PC-3 (cell line): ENCODE measurements around the gene PARP12. TPM values are rescaled to one million over a fixed set of nuclear protein-coding genes. Genes with fewer than 3 reads are reported as not detected.

Experiments
- ATAC-seq: fragments of 200-7000 bp; cut with Tn5 transposase; 2 replicates; pipeline ENCODE4 v1.9.1; 2020; ENCODE audit warnings: mild to moderate bottlenecking, moderate library complexity
- BruUV-seq: library from RNA; stranded (reverse); fragments of 400-500 nt; replicated peaks from 2 replicates; lab custom pipeline; 2021; lab: Mats Ljungman, UMichigan
- CTCF ChIA-PET: fragments of 300-600 bp; sonication (Branson Sonifier 250); formaldehyde crosslinking; loops from one replicate; lab custom pipeline; 2022; ENCODE audit warnings: antibody characterized with exemption; lab: Charles Lee
- POLR2A ChIA-PET: fragments of 300-600 bp; sonication (Branson Sonifier 250); formaldehyde crosslinking; loops from one replicate; lab custom pipeline; 2022; ENCODE audit warnings: antibody characterized with exemption; ENCODE audit not compliant: unreplicated experiment; lab: Charles Lee
- DNase-seq: peaks from one replicate; pipeline ENCODE4 v3.0.0-alpha.2; 2015
- H2AFZ ChIP-seq: fragments of 300-600 bp; sonication (generic); 2 replicates; pipeline ENCODE4 v1.6.0; 2016; ENCODE audit warnings: antibody characterized with exemption, low read length
- H3F3A ChIP-seq: fragments of 300-600 bp; sonication (generic); one replicate; pipeline ENCODE4 v1.6.0; 2017; ENCODE audit warnings: antibody characterized with exemption, low read length, control low read depth, mild to moderate bottlenecking; ENCODE audit not compliant: unreplicated experiment
- H3K27ac ChIP-seq: fragments of 300-600 bp; sonication (generic); 2 replicates; pipeline ENCODE4 v1.5.1; 2016; ENCODE audit warnings: mild to moderate bottlenecking, low read length
- H3K27me3 ChIP-seq: fragments of 300-600 bp; sonication (generic); 2 replicates; pipeline ENCODE4 v1.6.1; 2016; ENCODE audit warnings: low read length, mixed read lengths
- H3K36me3 ChIP-seq: fragments of 300-600 bp; sonication (generic); 2 replicates; pipeline ENCODE4 v1.6.1; 2016; ENCODE audit warnings: low read depth, mixed run types, low read length, mixed read lengths
- H3K4me1 ChIP-seq: fragments of 300-600 bp; sonication (generic); 2 replicates; pipeline ENCODE4 v1.5.1; 2016; ENCODE audit warnings: low read length; ENCODE audit not compliant: insufficient read depth
- H3K4me2 ChIP-seq: fragments of 300-600 bp; sonication (generic); 2 replicates; pipeline ENCODE4 v1.6.0; 2016; ENCODE audit warnings: low read length
- H3K4me3 ChIP-seq: fragments of 300-600 bp; sonication (generic); 2 replicates; pipeline ENCODE4 v1.5.1; 2016; ENCODE audit warnings: mild to moderate bottlenecking, low read length, mixed read lengths
- H3K79me2 ChIP-seq: fragments of 300-600 bp; sonication (generic); 2 replicates; pipeline ENCODE4 v1.6.1; 2017; ENCODE audit warnings: low read length, mixed read lengths
- H3K9ac ChIP-seq: fragments of 300-600 bp; sonication (generic); 2 replicates; pipeline ENCODE4 v1.6.0; 2016; ENCODE audit warnings: mild to moderate bottlenecking, low read length
- H3K9me2 ChIP-seq: fragments of 300-600 bp; sonication (generic); replicated peaks from 2 replicates; pipeline ENCODE4 v1.6.1; 2016; ENCODE audit warnings: mixed run types, low read length, mixed read lengths
- H3K9me3 ChIP-seq: fragments of 300-600 bp; sonication (generic); 2 replicates; pipeline ENCODE4 v1.6.1; 2016; ENCODE audit warnings: low read length, mixed read lengths
- H4K20me1 ChIP-seq: fragments of 300-600 bp; sonication (generic); 2 replicates; pipeline ENCODE4 v1.6.1; 2016; ENCODE audit warnings: low read length, mixed read lengths
- CTCF ChIP-seq: fragments of 300-600 bp; sonication (generic); conservative IDR thresholded peaks from 2 replicates; pipeline ENCODE4 v1.5.1; 2017; ENCODE audit warnings: antibody characterized with exemption, low read depth, mild to moderate bottlenecking, low read length
- EZH2 ChIP-seq: fragments of 300-600 bp; sonication (generic); IDR thresholded peaks from one replicate; pipeline ENCODE4 v1.6.1; 2017; ENCODE audit warnings: antibody characterized with exemption, mild to moderate bottlenecking, low read length; ENCODE audit not compliant: unreplicated experiment
- EZH2phosphoT487 ChIP-seq: fragments of 300-600 bp; sonication (generic); IDR thresholded peaks from 2 replicates; pipeline ENCODE4 v1.6.1; 2018; ENCODE audit warnings: mild to moderate bottlenecking, antibody characterized with exemption, low read length, borderline replicate concordance
- intact Hi-C: fragments of 100-400 bp; cut with micrococcal nuclease; formaldehyde crosslinking; loops from 2 replicates; pipeline ENCODE4 v1.9.0; 2023
- total RNA-seq: library from RNA; depleted of rRNA; stranded (reverse); fragments of >200 nt; gene quantifications from 2 replicates; pipeline ENCODE4 v1.2.3, GENCODE V29; 2014

The PARP12 gene
- total RNA-seq, 1 experiment from 2014 or later, result 28.1 TPM

- Histone ChIP-seq H3K9me3 (no peaks in the 10 kb centered on the region), H3F3A (peaks cover 7% of the 10 kb centered on the region), H3K9ac (peak overlapping the region; percentile 57), H3K36me3 (peaks cover 14% of the 10 kb centered on the region), H2AFZ (peak overlapping the region; percentile 19; the same call in 1 of the 2 replicates), H3K4me3 (peak overlapping the region; percentile 80), H3K4me1 (peaks cover 41% of the 10 kb centered on the region), H3K27me3 (no peaks in the 10 kb centered on the region), H3K9me2 (no peaks in the 10 kb centered on the region), H3K27ac (peak overlapping the region; percentile 95), H3K4me2 (peak overlapping the region; percentile 90), H3K79me2 (peaks cover 52% of the 10 kb centered on the region), H4K20me1 (no peaks in the 10 kb centered on the region)
- CTCF ChIA-PET, result interaction anchor here (0.6 to 1.5 kb wide), 3 partner anchors 59 to 118 kb away, joined by 4 to 6 read pairs (median 4); no protein-coding TSS in a partner anchor
- POLR2A ChIA-PET, result interaction anchor here (0.6 kb wide), 2 partner anchors 380 to 389 kb away, joined by 3 to 5 read pairs; no protein-coding TSS in a partner anchor
- DNase-seq (peak; percentile 96), ATAC-seq (peak; percentile 56)
- intact Hi-C loops, result loop anchor here (1.0 to 5.0 kb wide), 4 partner anchors 24 to 268 kb away; no protein-coding TSS in a partner anchor
- TF ChIP-seq EZH2phosphoT487 (no peak), EZH2 (no peak), CTCF (no peak)
- no TSS peak for BruUV-seq
Observed at GRCh38 chr7:140059273-140060242, 3.2 kb downstream of the PARP12 start.

GRCh38 chr7:140058517-140058916 is 4.2 kb downstream of the PARP12 start:
- ATAC-seq (no peak), DNase-seq (no peak)
- Histone ChIP-seq H3K4me3 (no peak overlapping the region), H3K4me2 (no peak overlapping the region), H3K27ac (peak overlapping the region; percentile 95; the same call in 1 of the 2 replicates), H4K20me1 (no peaks in the 10 kb centered on the region), H3K9me2 (no peaks in the 10 kb centered on the region), H3K79me2 (peaks cover 48% of the 10 kb centered on the region), H2AFZ (no peak overlapping the region), H3K36me3 (peaks cover 14% of the 10 kb centered on the region), H3K4me1 (peaks cover 37% of the 10 kb centered on the region), H3F3A (peaks cover 7% of the 10 kb centered on the region), H3K9me3 (no peaks in the 10 kb centered on the region), H3K27me3 (no peaks in the 10 kb centered on the region), H3K9ac (no peak overlapping the region)
- no TSS peak for BruUV-seq
- intact Hi-C loops, result loop anchor here (2.0 kb wide), 2 partner anchors 54 to 116 kb away; no protein-coding TSS in a partner anchor
- ChIA-PET POLR2A (interaction anchor here (0.6 kb wide), 1 partner anchor 379 kb away, joined by 3 read pairs; no protein-coding TSS in a partner anchor), CTCF (interaction anchor here (0.6 kb wide), 1 partner anchor 119 kb away, joined by 4 read pairs; no protein-coding TSS in a partner anchor)
- no peak for TF ChIP-seq CTCF
- no peak for TF ChIP-seq EZH2
- TF ChIP-seq EZH2phosphoT487, result no peak
